ENCODE measurements around the gene MBD1. TPM values are rescaled to one million over a fixed set of nuclear protein-coding genes. Genes with fewer than 3 reads are reported as not detected.

Gene MBD1
- total RNA-seq, 6 experiments from 2014 or later: 48.3 to 56.0 (median 53.1) TPM

GRCh38 chr18:50274044-50274442 is 7.3 kb downstream of the MBD1 start:
- Mint-ChIP-seq H3K9me3 (0 out of 2 replicates have a peak, but pooled peaks cover 2% of the 10 kb centered on the region), H3K4me1 (ENCODE audit: low read depth) (peaks cover 14% of the 10 kb centered on the region), H3K36me3 (ENCODE audit: low read depth) (peaks cover 74% of the 10 kb centered on the region), H3K27ac (no peak overlapping the region), H3K4me3 (no peak overlapping the region), H3K27me3 (ENCODE audit: insufficient read depth) (no peaks in the 10 kb centered on the region; the same call in 1 of the 2 replicates)
- no peak for TF ChIP-seq CTCF (IDR thresholded peaks at IDR 0.05)
- no peak for DNase-seq

- DNase-seq: no peak
- no peak overlapping the region for H3K27ac Mint-ChIP-seq
- peaks cover 8% of the 10 kb centered on the region for H3K4me1 Mint-ChIP-seq (ENCODE audit: low read depth)
- no peak overlapping the region for H3K4me3 Mint-ChIP-seq
- TF ChIP-seq CTCF (IDR thresholded peaks at IDR 0.05): no peak
- 0 out of 2 replicates have a peak, but pooled peaks cover 3% of the 10 kb centered on the region for H3K9me3 Mint-ChIP-seq
- no peaks in the 10 kb centered on the region; the same call in 1 of the 2 replicates for H3K27me3 Mint-ChIP-seq (ENCODE audit: insufficient read depth)
- peaks cover 75% of the 10 kb centered on the region for H3K36me3 Mint-ChIP-seq (ENCODE audit: low read depth)
Measured at GRCh38 chr18:50273203-50274043, 7.9 kb downstream of the MBD1 start.

GRCh38 chr18:50272568-50272967 is 8.8 kb downstream of the MBD1 start:
- no peak for TF ChIP-seq CTCF (IDR thresholded peaks at IDR 0.05)
- H3K27ac Mint-ChIP-seq: no peak overlapping the region
- H3K4me3 Mint-ChIP-seq: no peak overlapping the region
- DNase-seq: no peak
- no peaks in the 10 kb centered on the region; the same call in 1 of the 2 replicates for H3K27me3 Mint-ChIP-seq (ENCODE audit: insufficient read depth)
- H3K9me3 Mint-ChIP-seq: 0 out of 2 replicates have a peak, but pooled peaks cover 3% of the 10 kb centered on the region
- H3K4me1 Mint-ChIP-seq (ENCODE audit: low read depth): peaks cover under 1% of the 10 kb centered on the region
- peaks cover 76% of the 10 kb centered on the region for H3K36me3 Mint-ChIP-seq (ENCODE audit: low read depth)

GRCh38 chr18:50268022-50268747 is 13.1 kb downstream of the MBD1 start:
- Mint-ChIP-seq H3K27me3 (ENCODE audit: insufficient read depth) (peaks cover 2% of the 10 kb centered on the region; the same call in 1 of the 2 replicates), H3K27ac (no peak overlapping the region), H3K4me1 (ENCODE audit: low read depth) (peaks cover 18% of the 10 kb centered on the region), H3K4me3 (no peak overlapping the region), H3K36me3 (ENCODE audit: low read depth) (peaks cover 55% of the 10 kb centered on the region), H3K9me3 (0 out of 2 replicates have a peak, but pooled peaks cover 3% of the 10 kb centered on the region)
- peak; percentile 74 for TF ChIP-seq CTCF (IDR thresholded peaks at IDR 0.05)
- no peak for DNase-seq

GRCh38 chr18:50266248-50266704 is 15.0 kb downstream of the MBD1 start, which contains the start of gene CFAP53:
CFAP53 (minus strand) TSS chr18:50266495; CDS start chr18:50266404, 91 bp downstream.
- peak within 1 kb of the TSS; percentile 23 for H3K27ac Mint-ChIP-seq
- TF ChIP-seq CTCF (IDR thresholded peaks at IDR 0.05): no peak

More at GRCh38 chr18:50266248-50266704, 15.0 kb downstream of the MBD1 start, which contains the start of gene CFAP53:
- Mint-ChIP-seq H3K9me3 (0 out of 2 replicates have a peak, but pooled peaks cover 3% of the 10 kb centered on the region), H3K36me3 (ENCODE audit: low read depth) (peaks cover 36% of the 10 kb centered on the region), H3K4me1 (ENCODE audit: low read depth) (peaks cover 18% of the 10 kb centered on the region), H3K27me3 (ENCODE audit: insufficient read depth) (peaks cover 2% of the 10 kb centered on the region; the same call in 1 of the 2 replicates), H3K4me3 (peak within 1 kb of the TSS; percentile 83)
- DNase-seq: peak; percentile 74

Data from HFFc6 (cell line).